GM21717 (cell line): ENCODE data around the gene MAST3.
A peak's percentile ranks its signal among the peaks of the same experiment; 100 is the strongest.

Experiments
- ATAC-seq: cut with Tn5 transposase; IDR thresholded peaks from one replicate; pipeline ENCODE4 v1.9.1; 2021; ENCODE audit warnings: mild to moderate bottlenecking, moderate library complexity; ENCODE audit not compliant: unreplicated experiment

MAST3 gene

GRCh38 chr19:18097217-18097992 is at the start of gene MAST3:
Gene MAST3, plus strand, starts transcription at chr19:18097778. Its CDS starts 15 bp downstream, at chr19:18097793.
- ATAC-seq: peak; percentile 52

- no peak for ATAC-seq
Observed at GRCh38 chr19:18049385-18049784, 48.2 kb upstream of the MAST3 start.

DNA sequence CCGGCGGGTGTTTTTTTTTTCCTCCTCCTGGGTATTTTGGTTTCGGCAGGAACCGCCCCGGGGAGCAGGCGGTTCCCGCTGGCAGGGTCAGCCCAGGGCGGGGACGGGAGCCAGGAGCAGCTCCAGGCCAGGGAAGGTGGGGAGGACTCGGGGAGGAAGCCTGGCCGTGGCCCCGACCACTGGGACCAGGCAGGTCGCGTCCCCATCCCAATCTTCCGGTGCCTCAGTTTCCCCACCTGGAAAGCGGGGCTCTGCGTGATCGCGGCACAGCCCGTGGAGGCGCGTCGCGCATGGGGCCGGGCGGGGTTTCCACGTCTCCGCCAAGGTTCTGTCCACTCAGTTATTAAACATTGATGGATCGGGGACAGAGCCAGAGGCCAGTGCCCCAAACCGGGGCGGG is 45.7 kb upstream of the MAST3 start:
- ATAC-seq: no peak

DNA sequence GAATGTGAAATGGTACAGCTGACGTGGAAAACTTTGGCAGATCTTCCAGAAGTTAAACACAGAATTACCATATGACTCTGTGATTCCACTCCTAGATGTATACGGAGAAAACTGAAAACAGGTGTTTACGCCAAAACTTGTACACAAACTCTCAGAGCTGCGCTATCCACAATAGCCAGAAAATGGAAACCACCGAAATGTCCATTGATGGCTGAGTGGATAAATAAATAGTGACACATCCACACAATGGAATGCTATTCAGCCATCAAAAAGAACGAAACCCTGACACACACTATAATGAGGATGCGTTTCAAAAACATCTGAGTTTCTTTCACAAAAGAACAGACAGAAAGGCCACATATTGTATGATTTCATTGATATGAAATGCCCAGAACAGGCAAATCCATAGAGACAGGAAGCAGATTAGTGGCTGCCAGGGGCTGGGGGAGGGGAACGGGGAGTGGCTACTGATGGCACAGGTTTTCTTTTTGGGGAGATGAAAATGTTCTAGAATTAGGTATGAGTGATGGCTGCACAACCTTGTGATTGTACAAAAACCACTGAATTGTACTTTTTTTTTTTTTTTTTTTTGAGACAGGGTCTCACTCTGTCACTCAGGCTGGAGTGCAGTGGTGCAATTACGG is 43.9 kb upstream of the MAST3 start:
- no peak for ATAC-seq

DNA sequence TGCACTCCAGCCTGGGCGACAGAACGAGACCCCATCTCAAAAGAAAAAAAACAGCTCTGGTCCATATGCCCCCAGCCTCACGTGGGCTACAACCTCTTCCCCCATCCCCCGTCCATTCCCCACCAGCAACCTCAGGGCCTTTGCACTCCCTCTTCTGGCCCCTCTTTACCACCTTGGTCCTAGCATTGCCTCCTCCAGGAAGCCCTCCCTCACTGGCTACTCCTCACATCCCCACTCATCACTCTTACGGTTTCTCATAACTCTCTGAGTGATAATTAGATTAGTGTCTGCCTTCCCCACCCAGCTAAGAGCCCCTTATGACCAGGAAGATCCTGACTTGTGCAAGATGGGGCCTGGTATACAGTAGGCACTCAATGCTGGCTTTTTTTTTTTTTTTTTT is 41.6 kb upstream of the MAST3 start:
- no peak for ATAC-seq

GRCh38 chr19:18057557-18057956 is 40.0 kb upstream of the MAST3 start:
- ATAC-seq: no peak

DNA sequence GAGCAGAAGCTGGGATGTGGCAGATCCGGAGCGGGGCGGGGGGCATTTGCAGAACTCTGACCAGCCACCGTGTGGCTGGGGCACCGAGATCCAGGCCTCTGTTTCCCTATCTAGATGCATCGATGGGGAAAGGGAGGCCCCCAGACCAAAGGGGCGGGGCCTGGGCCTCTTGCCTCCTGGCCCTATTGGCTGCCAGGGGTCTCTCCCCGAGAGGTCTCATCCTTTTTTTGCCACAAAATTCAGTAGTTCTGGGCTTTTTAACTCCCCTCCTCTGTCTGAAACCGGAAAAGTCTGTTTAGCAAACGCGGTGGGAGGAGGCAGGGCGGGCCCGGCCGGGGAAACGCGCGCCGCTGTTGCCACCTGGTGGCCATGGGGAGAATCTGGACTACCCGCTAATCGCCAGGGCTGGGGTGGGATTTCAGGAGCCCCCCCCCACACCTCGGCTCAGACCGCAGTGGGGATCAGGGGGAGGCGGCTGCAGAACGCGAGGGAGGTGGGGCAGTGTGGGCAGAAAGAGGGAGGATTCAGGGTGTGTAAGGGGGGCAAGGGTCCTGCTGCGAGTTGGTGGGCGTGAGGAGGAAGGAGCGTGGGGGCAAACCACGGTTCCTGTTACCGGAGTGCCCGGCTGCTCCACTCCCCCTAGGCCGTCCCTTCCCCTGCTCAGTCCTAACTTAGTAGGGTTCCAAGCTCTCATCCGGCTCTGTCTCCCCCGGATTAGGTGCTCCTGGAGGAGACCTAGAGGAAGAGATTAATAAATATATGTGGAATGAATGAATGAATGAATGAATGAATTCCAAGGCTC is 39.2 kb upstream of the MAST3 start:
- ATAC-seq: no peak

DNA sequence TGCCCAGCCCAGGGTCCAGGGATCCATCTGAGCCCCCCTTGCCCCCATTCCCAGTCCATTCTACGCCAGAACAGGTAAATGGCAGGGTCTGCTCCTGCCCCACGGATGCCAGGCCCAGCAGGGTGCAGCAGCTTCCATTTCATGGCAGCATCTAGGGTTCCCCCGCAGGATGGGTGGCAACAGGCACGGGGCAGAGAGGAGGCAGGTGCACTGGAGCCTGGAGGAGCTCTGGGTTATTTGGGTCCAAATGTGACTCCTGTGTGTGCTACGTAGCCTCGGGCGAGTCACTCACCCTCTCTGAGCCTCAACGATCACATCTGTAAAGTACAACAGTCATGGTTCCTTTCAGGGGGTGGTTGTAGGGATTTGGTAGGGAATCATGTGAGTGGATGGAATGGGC is 38.3 kb upstream of the MAST3 start:
- no peak for ATAC-seq

- no peak for ATAC-seq
Observed at GRCh38 chr19:18059902-18060301, 37.7 kb upstream of the MAST3 start.

DNA sequence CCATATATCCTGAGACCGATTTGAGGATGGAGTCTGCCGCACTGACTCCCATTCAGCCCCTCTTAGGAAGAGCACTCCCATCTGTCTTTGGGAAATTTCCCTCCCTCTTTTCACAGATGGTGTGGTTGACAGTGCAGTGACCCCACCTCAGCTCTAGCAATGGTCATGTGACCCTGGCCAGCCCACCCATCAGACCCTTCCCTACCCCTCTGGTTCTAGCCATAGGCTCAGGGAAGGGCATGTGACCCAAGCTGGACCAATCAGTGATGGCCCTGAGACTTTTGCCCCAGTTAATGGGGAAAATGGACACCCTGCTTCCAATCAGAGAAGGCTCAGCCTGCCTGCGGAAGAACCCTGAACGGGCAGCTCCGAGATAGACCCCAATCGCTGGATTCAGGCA is 37.1 kb upstream of the MAST3 start:
- ATAC-seq: no peak

GRCh38 chr19:18062028-18062427 is 35.5 kb upstream of the MAST3 start:
- no peak for ATAC-seq

- no peak for ATAC-seq
Observed at GRCh38 chr19:18063463-18063862, 34.1 kb upstream of the MAST3 start.

DNA sequence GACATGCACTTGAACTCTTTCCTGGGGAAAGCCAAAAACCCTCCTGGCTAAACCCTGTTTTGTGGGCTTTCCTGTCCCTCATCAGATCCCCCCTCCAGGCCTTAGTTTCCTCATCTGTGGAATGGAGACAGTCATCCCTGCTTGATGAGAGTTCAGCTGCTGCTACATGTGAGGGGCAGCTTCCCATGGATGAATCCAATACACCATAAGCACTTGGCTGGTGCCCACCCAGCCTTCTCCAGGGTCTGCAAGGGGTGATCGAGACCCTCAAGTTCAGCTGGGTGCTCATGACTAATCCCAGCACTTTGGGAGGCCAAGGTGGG is 32.4 kb upstream of the MAST3 start:
- no peak for ATAC-seq

DNA sequence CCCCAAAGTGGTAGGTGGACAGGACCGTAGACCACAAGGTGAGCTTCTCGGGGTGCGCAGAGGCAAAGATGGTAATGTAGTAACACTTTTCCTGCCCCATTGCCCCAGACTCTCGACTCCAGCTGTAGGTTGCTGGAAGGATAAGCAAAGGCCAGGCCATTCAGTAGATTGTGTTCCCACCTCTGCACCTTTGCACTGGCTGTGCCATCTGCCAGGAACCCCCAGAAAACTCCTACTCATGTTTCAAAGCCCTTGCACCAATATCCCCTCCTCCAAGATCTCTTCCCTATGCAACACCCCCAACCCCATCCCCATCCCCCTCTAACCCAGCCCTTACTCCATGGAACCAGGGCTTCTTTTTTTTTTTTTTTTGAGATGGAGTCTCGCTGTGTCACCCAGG is 29.2 kb upstream of the MAST3 start:
- no peak for ATAC-seq

GRCh38 chr19:18069383-18069782 is 28.2 kb upstream of the MAST3 start:
- ATAC-seq: no peak

DNA sequence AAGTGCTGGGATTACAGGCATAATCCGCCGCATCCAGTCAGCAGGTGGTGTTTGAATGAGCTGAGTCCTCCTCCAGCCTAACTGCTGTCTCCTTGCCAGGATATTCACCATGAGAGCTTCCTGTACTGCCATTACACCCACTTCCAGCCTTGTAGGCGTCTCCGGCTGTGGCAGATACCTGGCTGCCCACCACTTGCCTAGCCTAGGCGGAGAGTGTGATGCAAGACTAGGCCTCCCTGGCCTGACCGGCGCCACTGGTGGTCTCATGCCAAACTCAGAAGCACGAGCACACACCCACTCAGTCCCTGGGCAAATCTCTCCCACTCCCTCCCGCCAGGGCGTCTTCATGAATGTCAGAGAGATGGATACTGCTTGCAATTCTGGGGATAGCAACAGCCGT is 27.4 kb upstream of the MAST3 start:
- ATAC-seq: no peak

GRCh38 chr19:18072335-18072734 is 25.2 kb upstream of the MAST3 start:
- no peak for ATAC-seq

DNA sequence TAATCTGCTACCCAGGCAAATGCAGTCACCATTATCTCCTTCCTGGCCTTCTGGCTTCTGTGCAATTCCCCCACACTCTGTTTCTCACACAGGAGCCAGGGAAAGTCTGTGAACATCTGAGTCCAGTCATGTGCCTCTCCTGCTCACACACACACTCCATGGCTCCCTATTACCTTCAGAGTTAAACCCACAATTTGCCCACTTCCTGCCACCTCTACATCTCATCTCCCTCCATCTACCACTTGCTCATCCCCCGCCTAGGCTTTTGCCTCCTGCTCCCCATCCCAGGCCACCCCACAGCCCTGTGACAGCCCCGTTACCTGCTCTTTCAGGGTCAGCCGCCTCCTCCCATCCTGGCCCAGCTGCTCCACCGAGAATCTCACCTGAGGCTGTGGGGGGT is 24.4 kb upstream of the MAST3 start:
- ATAC-seq: no peak

- no peak for ATAC-seq
Observed at GRCh38 chr19:18074192-18074591, 23.4 kb upstream of the MAST3 start.

DNA sequence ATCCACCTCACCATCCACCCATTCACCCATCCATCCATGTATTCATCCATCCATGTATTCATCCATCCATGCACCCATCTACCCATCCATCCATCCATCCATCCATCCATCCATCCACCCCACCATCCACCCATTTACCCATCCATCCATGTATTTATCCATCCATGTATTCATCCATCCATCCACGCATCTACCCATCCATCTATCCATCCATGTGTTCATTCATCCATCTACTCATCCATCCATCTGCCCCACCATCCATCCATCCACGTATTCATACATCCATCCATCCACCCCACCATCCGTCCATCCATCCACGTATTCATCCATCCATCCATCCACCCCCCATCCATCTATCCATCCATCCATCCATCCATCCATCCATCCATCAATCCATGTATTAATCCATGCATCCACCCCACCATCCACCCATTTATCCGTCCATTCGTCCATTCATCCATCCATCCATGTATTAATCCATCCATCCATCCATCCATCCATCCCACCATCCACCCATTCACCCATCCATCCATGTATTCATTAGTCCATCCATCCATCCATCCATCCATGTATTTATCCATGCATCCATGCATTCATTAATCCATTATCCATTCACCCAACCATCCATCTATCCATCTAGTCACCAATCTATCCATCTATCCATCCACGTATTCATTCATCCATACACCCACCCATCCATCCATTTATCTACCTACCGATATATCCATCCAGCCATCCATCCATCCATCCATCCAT is 13.5 kb upstream of the MAST3 start:
- no peak for ATAC-seq

DNA sequence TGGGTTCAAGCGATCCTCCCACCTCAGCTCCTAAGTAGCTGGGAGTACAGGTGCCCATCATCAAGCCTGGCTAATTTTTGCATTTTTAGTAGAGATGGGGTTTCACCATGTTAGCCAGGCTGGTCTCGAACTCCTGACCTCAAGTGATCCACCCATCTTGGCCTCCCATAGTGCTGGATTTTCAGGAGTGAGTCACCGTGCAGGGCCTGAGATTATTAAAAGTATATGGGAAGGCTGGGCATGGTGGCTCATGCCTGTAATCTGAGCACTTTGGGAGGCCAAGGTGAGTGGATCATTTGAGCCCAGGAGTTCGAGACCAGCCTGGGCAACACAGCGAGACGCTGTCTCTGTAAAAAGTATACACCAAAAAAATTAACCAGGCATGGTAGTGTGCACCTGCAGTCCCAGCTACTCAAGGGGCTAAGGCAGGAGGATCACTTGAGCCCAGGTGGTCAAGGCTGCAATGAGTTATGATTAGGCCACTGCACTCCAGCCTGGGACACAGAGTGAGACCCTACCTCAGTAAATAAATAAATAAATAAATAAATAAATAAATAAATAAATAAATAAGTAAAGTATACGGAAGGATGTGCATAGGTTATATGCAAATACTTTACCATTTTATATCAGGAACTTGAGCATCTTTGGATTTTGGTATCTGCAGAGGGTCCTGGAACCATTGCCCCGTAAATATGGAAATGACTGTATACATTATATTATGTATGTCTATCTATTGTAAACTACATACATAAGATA is 11.7 kb upstream of the MAST3 start:
- ATAC-seq: no peak
